BLaER1 treated with 17β-estradiol and CSF1 and Interleukin-3, amounts not matched to agents 10 nM and 100 nM (cell line): ENCODE results near the gene GPR52.

ENCODE experiments used
- H3K27ac ChIP-seq, 11 experiments: shearing (Covaris generic); formaldehyde crosslinking; 2 replicates each; pipeline ENCODE4 v1.8.1; 2022
- H3K27me3 ChIP-seq, 11 experiments: shearing (Covaris generic); formaldehyde crosslinking; 2 replicates each; pipeline ENCODE4 v1.8.1; 2022
- H3K36me3 ChIP-seq, 11 experiments: shearing (Covaris generic); formaldehyde crosslinking; 2 replicates each; pipeline ENCODE4 v1.8.1; 2022
- H3K4me1 ChIP-seq, 10 experiments: shearing (Covaris generic); formaldehyde crosslinking; 2 replicates each; pipeline ENCODE4 v1.8.1; 2022
- H3K4me2 ChIP-seq, 11 experiments: shearing (Covaris generic); formaldehyde crosslinking; 2 replicates each; pipeline ENCODE4 v1.8.1; 2022
- H3K4me3 ChIP-seq, 10 experiments: shearing (Covaris generic); formaldehyde crosslinking; 2 replicates each; pipeline ENCODE4 v1.8.1; 2022
- H3K9ac ChIP-seq, 11 experiments: shearing (Covaris generic); formaldehyde crosslinking; 2 replicates each; pipeline ENCODE4 v1.8.1; 2022
- H3K9me3 ChIP-seq, 11 experiments: shearing (Covaris generic); formaldehyde crosslinking; replicated peaks in 1 of 11; 2 replicates each; pipeline ENCODE4 v1.8.1; 2022
- H4K20me1 ChIP-seq, 11 experiments: shearing (Covaris generic); formaldehyde crosslinking; 2 replicates each; pipeline ENCODE4 v1.8.1; 2022
- Cebpa-rat ChIP-seq, 11 experiments: shearing (Covaris generic); IDR thresholded peaks; 2 replicates each; pipeline ENCODE4 v1.8.1; 2022

GPR52 gene

GRCh38 chr1:174491606-174492005, 43.8 kb downstream of the GPR52 start:
- H3K4me2 ChIP-seq: no peak overlapping the region
- H3K9me3 ChIP-seq: peaks cover 0 to 8% (median 1%) of the 10 kb centered on the region in 11 experiments; a peak in 3 of 22 replicates
- no peak overlapping the region for H3K9ac ChIP-seq
- no peak overlapping the region for H3K4me3 ChIP-seq
- H3K36me3 ChIP-seq: peaks cover 0 to 12% (median 0%) of the 10 kb centered on the region in 11 experiments; a peak in 2 of 22 replicates
- H4K20me1 ChIP-seq: no peaks in the 10 kb centered on the region
- TF ChIP-seq Cebpa-rat (IDR thresholded peaks at IDR 0.05): no peak
- H3K27ac ChIP-seq: no peak overlapping the region
- no peaks in the 10 kb centered on the region for H3K27me3 ChIP-seq
- no peaks in the 10 kb centered on the region for H3K4me1 ChIP-seq

GRCh38 chr1:174497478-174497877, 49.7 kb downstream of the GPR52 start:
- H3K4me3 ChIP-seq: no peak overlapping the region
- no peaks in the 10 kb centered on the region for H3K9me3 ChIP-seq
- no peaks in the 10 kb centered on the region for H3K36me3 ChIP-seq
- H3K4me1 ChIP-seq: no peaks in the 10 kb centered on the region
- H3K9ac ChIP-seq: no peak overlapping the region
- no peaks in the 10 kb centered on the region for H3K27me3 ChIP-seq
- H4K20me1 ChIP-seq: no peaks in the 10 kb centered on the region; a peak in 1 of 22 replicates
- no peak overlapping the region for H3K27ac ChIP-seq
- no peak overlapping the region for H3K4me2 ChIP-seq
- TF ChIP-seq Cebpa-rat (IDR thresholded peaks at IDR 0.05): no peak
